Liver (tissue), 9 donors: ENCODE data around the gene KLK7. TPM values are rescaled to one million over a fixed set of nuclear protein-coding genes. Genes with fewer than 3 reads are reported as not detected.

Experiments
- DNase-seq: peaks from one replicate; pipeline ENCODE4 v3.0.0-alpha.2; 2017; ENCODE audit warnings: low spot score
- H3K27ac ChIP-seq, 2 donors: one replicate each; pipeline ENCODE4 v1.7.0; 2013; ENCODE audit warnings: inconsistent platforms in 2 of 2, low read length in 2 of 2, control low read depth in 1 of 2, low read depth in 1 of 2, mild to moderate bottlenecking in 1 of 2
- H3K27me3 ChIP-seq, 4 donors: one replicate each; pipeline versions ENCODE4 v1.6.1 to v1.7.0; 2013; ENCODE audit warnings: low read length in 3 of 4, inconsistent platforms in 1 of 4, mild to moderate bottlenecking in 1 of 4, moderate library complexity in 1 of 4; ENCODE audit not compliant: control insufficient read depth in 4 of 4, insufficient read depth in 4 of 4
- H3K36me3 ChIP-seq, 4 donors: one replicate each; pipeline versions ENCODE4 v1.6.1 to v1.7.0; 2013; ENCODE audit warnings: low read length in 3 of 4, mild to moderate bottlenecking in 3 of 4, low read depth in 1 of 4, moderate library complexity in 1 of 4; ENCODE audit not compliant: control insufficient read depth in 4 of 4, insufficient read depth in 3 of 4
- H3K4me1 ChIP-seq, 4 donors: one replicate each; pipeline versions ENCODE4 v1.6.1 to v1.7.0; 2013; ENCODE audit warnings: low read length in 3 of 4, mild to moderate bottlenecking in 3 of 4, moderate library complexity in 1 of 4; ENCODE audit not compliant: control insufficient read depth in 4 of 4, insufficient read depth in 4 of 4
- H3K4me3 ChIP-seq, 3 donors: one replicate each; pipeline versions ENCODE4 v1.6.1 to v1.7.0; 2013; ENCODE audit warnings: low read length in 3 of 3, control low read depth in 1 of 3, low read depth in 1 of 3, mild to moderate bottlenecking in 1 of 3
- H3K9ac ChIP-seq, 2 donors: one replicate each; pipeline ENCODE4 v1.7.0; 2013; ENCODE audit warnings: low read length in 2 of 2, mild to moderate bottlenecking in 2 of 2, moderate library complexity in 2 of 2, control low read depth in 1 of 2, low read depth in 1 of 2
- H3K9me3 ChIP-seq, 4 donors: one replicate each; pipeline versions ENCODE4 v1.6.1 to v1.7.0; 2013; ENCODE audit warnings: low read length in 3 of 4; ENCODE audit not compliant: control insufficient read depth in 4 of 4
- ATF3 ChIP-seq: IDR thresholded peaks from 2 replicates; pipeline ENCODE4 v1.6.1; 2016; ENCODE audit warnings: antibody characterized with exemption
- CTCF ChIP-seq: fragments of 150-350 bp; IDR thresholded peaks from 2 replicates; pipeline ENCODE4 v1.5.1; 2017; ENCODE audit warnings: improper control_type of control experiment, low read depth, low read length; ENCODE audit not compliant: missing input control
- EGR1 ChIP-seq, 2 donors: IDR thresholded peaks; 2 replicates each; pipeline ENCODE4 v1.6.1; 2016 to 2018; ENCODE audit warnings: antibody characterized with exemption in 2 of 2, low read depth in 2 of 2
- FOXA2 ChIP-seq: IDR thresholded peaks from 2 replicates; pipeline ENCODE4 v1.6.1; 2016; ENCODE audit warnings: antibody characterized with exemption
- GABPA ChIP-seq, 2 donors: IDR thresholded peaks in 1 of 2; conservative IDR thresholded peaks in 1 of 2; 2 replicates each; pipeline ENCODE4 v1.6.1; 2016; ENCODE audit warnings: antibody characterized with exemption in 2 of 2, mild to moderate bottlenecking in 1 of 2, moderate library complexity in 1 of 2
- HNF4G ChIP-seq: IDR thresholded peaks from 2 replicates; pipeline ENCODE4 v1.6.1; 2016; ENCODE audit warnings: antibody characterized with exemption
- JUND ChIP-seq, 2 donors: IDR thresholded peaks; 2 replicates each; pipeline ENCODE4 v1.6.1; 2016; ENCODE audit warnings: antibody characterized with exemption in 2 of 2
- MAX ChIP-seq: IDR thresholded peaks from 2 replicates; pipeline ENCODE4 v1.6.1; 2016; ENCODE audit warnings: antibody characterized with exemption
- NR2F2 ChIP-seq: IDR thresholded peaks from 2 replicates; pipeline ENCODE4 v1.6.1; 2016; ENCODE audit warnings: antibody characterized with exemption
- RAD21 ChIP-seq, 2 donors: IDR thresholded peaks; 2 replicates each; pipeline ENCODE4 v1.6.1; 2016; ENCODE audit warnings: antibody characterized with exemption in 2 of 2, mild to moderate bottlenecking in 2 of 2
- RXRA ChIP-seq, 2 donors: IDR thresholded peaks; 2 replicates each; pipeline ENCODE4 v1.6.1; 2017 to 2018; ENCODE audit warnings: antibody characterized with exemption in 2 of 2, mild to moderate bottlenecking in 1 of 2
- SP1 ChIP-seq: IDR thresholded peaks from 2 replicates; pipeline ENCODE4 v1.6.1; 2018; ENCODE audit warnings: antibody characterized with exemption, mild to moderate bottlenecking
- TAF1 ChIP-seq: conservative IDR thresholded peaks from 2 replicates; pipeline ENCODE4 v1.6.1; 2016; ENCODE audit warnings: antibody characterized with exemption, mild to moderate bottlenecking
- YY1 ChIP-seq: IDR thresholded peaks from 2 replicates; pipeline ENCODE4 v1.6.1; 2016; ENCODE audit warnings: antibody characterized with exemption, mild to moderate bottlenecking
- ZBTB33 ChIP-seq: IDR thresholded peaks from 2 replicates; pipeline ENCODE4 v1.6.1; 2016; ENCODE audit warnings: antibody characterized with exemption
- WGBS: extraction: QIAGEN DNeasy Blood & Tissue Kit; methylation state at CpG from one replicate; pipeline ENCODE4 v1.1.7; 2013; 5-methylcytosine and 5-hydroxymethylcytosine counted together
- polyA plus RNA-seq, 2 donors: library from polyadenylated mRNA; stranded (reverse) in 1 of 2; unstranded in 1 of 2; fragments of 200-250 nt in 1 of 2; fragments of >200 nt in 1 of 2; fragmentation: Nextera tagmentation in 1 of 2; extraction: Ambion mirVana in 1 of 2; gene quantifications; one replicate each; pipeline versions ENCODE4 v1.2.1 to v1.2.3, GENCODE V29; 2013 to 2015
- total RNA-seq, 2 donors: library from RNA; depleted of rRNA; stranded (reverse); fragments of >200 nt; gene quantifications; one replicate each; pipeline ENCODE4 v1.2.3, GENCODE V29; 2014
- TF ChIP-seq, protein P1 (sequence below): IDR thresholded peaks from 2 replicates; pipeline ENCODE4 v1.6.1; 2016; ENCODE audit warnings: antibody characterized with exemption, mild to moderate bottlenecking
- donor health status: healthy.
- donor health status: healthy.
- donor health status: healthy.
- donor health status: healthy.
- donor health status: healthy.

KLK7 gene
- total and polyA plus RNA-seq, 4 donors = not detected

DNA sequence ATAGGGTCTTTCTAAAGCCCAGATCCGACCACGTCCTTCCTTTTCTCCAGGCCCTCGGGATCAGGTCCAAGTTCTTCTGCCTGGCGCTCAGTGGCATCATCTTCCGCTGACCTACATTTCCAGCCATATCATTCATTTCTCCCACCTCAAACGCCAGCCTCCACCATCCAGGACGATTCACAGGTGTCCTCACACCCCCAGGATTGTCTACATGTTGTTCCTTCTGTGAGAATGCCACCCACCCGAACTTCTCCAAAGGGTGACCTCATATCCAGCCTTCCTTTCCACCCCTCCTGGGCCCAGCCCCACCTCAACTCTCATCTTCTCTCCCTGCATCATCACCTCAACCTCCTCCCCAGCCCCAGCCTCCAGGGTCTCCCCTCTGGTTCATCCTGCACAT, 26.1 kb downstream of the KLK7 start:
- TF ChIP-seq TAF1 = no peak
- no peak for TF ChIP-seq HNF4G
- TF ChIP-seq RXRA (IDR thresholded peaks at IDR 0.05) = no peak
- TF ChIP-seq, protein P1, sequence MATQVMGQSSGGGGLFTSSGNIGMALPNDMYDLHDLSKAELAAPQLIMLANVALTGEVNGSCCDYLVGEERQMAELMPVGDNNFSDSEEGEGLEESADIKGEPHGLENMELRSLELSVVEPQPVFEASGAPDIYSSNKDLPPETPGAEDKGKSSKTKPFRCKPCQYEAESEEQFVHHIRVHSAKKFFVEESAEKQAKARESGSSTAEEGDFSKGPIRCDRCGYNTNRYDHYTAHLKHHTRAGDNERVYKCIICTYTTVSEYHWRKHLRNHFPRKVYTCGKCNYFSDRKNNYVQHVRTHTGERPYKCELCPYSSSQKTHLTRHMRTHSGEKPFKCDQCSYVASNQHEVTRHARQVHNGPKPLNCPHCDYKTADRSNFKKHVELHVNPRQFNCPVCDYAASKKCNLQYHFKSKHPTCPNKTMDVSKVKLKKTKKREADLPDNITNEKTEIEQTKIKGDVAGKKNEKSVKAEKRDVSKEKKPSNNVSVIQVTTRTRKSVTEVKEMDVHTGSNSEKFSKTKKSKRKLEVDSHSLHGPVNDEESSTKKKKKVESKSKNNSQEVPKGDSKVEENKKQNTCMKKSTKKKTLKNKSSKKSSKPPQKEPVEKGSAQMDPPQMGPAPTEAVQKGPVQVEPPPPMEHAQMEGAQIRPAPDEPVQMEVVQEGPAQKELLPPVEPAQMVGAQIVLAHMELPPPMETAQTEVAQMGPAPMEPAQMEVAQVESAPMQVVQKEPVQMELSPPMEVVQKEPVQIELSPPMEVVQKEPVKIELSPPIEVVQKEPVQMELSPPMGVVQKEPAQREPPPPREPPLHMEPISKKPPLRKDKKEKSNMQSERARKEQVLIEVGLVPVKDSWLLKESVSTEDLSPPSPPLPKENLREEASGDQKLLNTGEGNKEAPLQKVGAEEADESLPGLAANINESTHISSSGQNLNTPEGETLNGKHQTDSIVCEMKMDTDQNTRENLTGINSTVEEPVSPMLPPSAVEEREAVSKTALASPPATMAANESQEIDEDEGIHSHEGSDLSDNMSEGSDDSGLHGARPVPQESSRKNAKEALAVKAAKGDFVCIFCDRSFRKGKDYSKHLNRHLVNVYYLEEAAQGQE = no peak
- no peak for TF ChIP-seq SP1
- TF ChIP-seq ATF3 = no peak
- TF ChIP-seq MAX = no peak
- TF ChIP-seq JUND (IDR thresholded peaks at IDR 0.05) = no peak
- no peak for TF ChIP-seq CTCF
- no peak for TF ChIP-seq NR2F2
- Histone ChIP-seq H3K4me1 (no peaks in the 10 kb centered on the region), H3K27ac (no peak overlapping the region), H3K36me3 (no peaks in the 10 kb centered on the region), H3K9ac (no peak overlapping the region), H3K9me3 (peaks cover 0 to 7% (median 0%) of the 10 kb centered on the region in 4 donors), H3K27me3 (peaks cover 0 to 5% (median 1%) of the 10 kb centered on the region in 4 donors), H3K4me3 (no peak overlapping the region)
- WGBS = 64% methylated on average over 8 of the region's 8 CpGs
- no peak for DNase-seq

DNA sequence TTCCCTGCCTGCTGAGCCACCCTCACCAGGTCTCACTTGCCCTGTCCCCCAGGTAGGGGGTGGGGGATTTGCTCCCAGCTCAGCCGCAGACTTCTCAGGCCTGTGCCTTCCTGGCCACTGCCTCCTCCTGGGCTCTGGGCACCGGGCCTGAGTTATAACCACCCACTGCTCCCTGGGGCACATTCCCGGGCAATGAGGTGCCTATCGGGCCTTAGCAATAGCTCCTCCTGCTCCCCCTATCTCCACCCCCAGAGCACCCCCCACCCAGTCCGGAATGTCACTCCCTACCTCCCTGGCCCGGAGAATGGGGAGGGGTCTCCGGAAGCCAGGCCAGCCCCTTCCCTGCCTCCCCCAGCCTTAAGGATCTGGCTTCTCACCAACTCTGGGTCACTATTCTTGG, 30.8 kb downstream of the KLK7 start, which contains the start of gene KLK5:
Gene KLK5, minus strand, starts transcription at position 129 of the 400 bp plus-strand sequence. CDS start 381 bp downstream, outside the sequence.
- no peak within 1 kb of the TSS for H3K27ac ChIP-seq
- H3K9me3 ChIP-seq = no peaks in the 10 kb centered on the region
- 15% methylated on average over 7 of the region's 7 CpGs for WGBS
- no peak within 1 kb of the TSS for H3K9ac ChIP-seq
- H3K27me3 ChIP-seq = peaks cover 0 to 5% (median 2%) of the 10 kb centered on the region in 4 donors
- no peak for TF ChIP-seq YY1
- no peak for TF ChIP-seq EGR1 (IDR thresholded peaks at IDR 0.05; ENCODE audit: low read depth in 2 of 2)
- no peak for TF ChIP-seq SP1
- no peak for TF ChIP-seq JUND (IDR thresholded peaks at IDR 0.05)
- TF ChIP-seq TAF1 = no peak
- no peak for TF ChIP-seq CTCF
- no peak for TF ChIP-seq RXRA (IDR thresholded peaks at IDR 0.05)
- TF ChIP-seq ZBTB33 = no peak
- TF ChIP-seq GABPA (IDR thresholded peaks at IDR 0.05 in 1 of 2, conservative IDR thresholded peaks at IDR 0.05 in 1 of 2) = no peak
- no peak for TF ChIP-seq RAD21 (IDR thresholded peaks at IDR 0.05)
- no peak for TF ChIP-seq FOXA2
- no peak for DNase-seq
- no peaks in the 10 kb centered on the region for H3K4me1 ChIP-seq
- no peaks in the 10 kb centered on the region for H3K36me3 ChIP-seq
- H3K4me3 ChIP-seq = no peak within 1 kb of the TSS
